Measurements from ENCODE around the gene LNP1. TPM values are rescaled to one million over a fixed set of nuclear protein-coding genes. Genes with fewer than 3 reads are reported as not detected.

LNP1 gene
- total and polyA plus RNA-seq, 2 of the 13 experiments (the other 11 are each of a cell fraction or from before 2014, with no cell fraction given) = 3.6 to 7.0 TPM

DNA sequence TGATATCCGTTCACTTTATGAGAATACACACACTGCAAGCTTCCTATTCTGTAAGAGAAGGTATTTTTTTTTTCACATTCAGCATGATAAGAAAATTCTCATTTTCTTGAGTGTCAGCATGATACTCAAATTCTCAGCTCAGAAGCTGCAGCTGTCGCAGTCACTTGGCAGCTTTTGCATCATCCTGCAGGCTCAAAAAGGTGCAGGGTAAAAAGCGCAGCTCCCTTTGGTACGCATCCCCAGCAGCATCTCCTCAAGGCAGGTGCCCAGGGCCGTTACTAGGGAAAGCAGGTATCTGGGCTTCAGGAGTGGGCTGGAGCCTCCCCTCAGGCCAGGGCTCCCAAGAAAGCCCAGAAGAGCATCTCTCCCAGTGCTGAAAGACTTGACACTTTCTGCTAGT lies 22.3 kb downstream of the LNP1 start (continued):
- TF ChIP-seq, protein P1, sequence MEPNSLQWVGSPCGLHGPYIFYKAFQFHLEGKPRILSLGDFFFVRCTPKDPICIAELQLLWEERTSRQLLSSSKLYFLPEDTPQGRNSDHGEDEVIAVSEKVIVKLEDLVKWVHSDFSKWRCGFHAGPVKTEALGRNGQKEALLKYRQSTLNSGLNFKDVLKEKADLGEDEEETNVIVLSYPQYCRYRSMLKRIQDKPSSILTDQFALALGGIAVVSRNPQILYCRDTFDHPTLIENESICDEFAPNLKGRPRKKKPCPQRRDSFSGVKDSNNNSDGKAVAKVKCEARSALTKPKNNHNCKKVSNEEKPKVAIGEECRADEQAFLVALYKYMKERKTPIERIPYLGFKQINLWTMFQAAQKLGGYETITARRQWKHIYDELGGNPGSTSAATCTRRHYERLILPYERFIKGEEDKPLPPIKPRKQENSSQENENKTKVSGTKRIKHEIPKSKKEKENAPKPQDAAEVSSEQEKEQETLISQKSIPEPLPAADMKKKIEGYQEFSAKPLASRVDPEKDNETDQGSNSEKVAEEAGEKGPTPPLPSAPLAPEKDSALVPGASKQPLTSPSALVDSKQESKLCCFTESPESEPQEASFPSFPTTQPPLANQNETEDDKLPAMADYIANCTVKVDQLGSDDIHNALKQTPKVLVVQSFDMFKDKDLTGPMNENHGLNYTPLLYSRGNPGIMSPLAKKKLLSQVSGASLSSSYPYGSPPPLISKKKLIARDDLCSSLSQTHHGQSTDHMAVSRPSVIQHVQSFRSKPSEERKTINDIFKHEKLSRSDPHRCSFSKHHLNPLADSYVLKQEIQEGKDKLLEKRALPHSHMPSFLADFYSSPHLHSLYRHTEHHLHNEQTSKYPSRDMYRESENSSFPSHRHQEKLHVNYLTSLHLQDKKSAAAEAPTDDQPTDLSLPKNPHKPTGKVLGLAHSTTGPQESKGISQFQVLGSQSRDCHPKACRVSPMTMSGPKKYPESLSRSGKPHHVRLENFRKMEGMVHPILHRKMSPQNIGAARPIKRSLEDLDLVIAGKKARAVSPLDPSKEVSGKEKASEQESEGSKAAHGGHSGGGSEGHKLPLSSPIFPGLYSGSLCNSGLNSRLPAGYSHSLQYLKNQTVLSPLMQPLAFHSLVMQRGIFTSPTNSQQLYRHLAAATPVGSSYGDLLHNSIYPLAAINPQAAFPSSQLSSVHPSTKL (CRISPR knock-in tag; IDR thresholded peaks at IDR 0.05) = no peak
- no peak for TF ChIP-seq ZNF20 (CRISPR knock-in tag; IDR thresholded peaks at IDR 0.05)

DNA sequence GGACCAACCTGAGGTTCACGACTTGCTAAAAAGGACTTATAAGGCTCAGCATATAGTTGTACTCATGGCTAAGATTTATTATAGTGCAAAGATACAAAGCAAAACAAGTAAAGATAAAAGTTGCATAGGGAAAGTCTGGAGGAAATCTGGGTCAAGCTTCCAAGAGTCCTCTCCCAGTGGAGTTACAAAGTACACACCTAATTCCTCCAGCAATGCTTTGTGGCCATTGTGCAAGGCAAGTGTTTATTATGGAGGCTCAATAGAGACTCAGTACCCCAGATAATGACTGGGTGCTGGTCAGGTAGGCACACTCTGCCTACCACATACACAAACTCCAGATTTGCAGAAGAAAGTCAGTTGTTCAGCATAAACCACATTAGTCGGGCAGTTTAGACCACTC lies 22.9 kb downstream of the LNP1 start:
- ChIA-PET POLR2A (interaction anchor here (1.2 to 1.7 kb wide), 2 partner anchors 23 to 90 kb away, joined by 3 to 5 read pairs; partner anchors contain the start of gene LNP1), CTCF (ENCODE audit: low intra/inter-chr PET ratio, low total read pairs) (no interaction called here)
- no TSS peak for BruUV-seq (replicated peaks)
- Histone ChIP-seq H3K36me3 (replicated peaks in 1 of 2; ENCODE audit: control insufficient read depth in 1 of 2, insufficient read depth in 2 of 2, low read length in 2 of 2) (peaks cover 0 to 1% of the 10 kb centered on the region in 2 experiments; a peak in 1 of 5 replicates), H4K20me1 (ENCODE audit: insufficient read depth, low read length) (no peaks in the 10 kb centered on the region), H3K9me3 (ENCODE audit: low read length) (no peaks in the 10 kb centered on the region), H3K4me2 (ENCODE audit: low read depth, low read length) (no peak overlapping the region), H3K9ac (ENCODE audit: insufficient read depth, low read depth, low read length) (no peak overlapping the region), H2AFZ (ENCODE audit: low read length) (no peak overlapping the region), H3K27me3 (ENCODE audit: control insufficient read depth in 1 of 2, insufficient read depth in 2 of 2, low read length in 2 of 2) (no peaks in the 10 kb centered on the region), H3K27ac (ENCODE audit: extremely low read length, insufficient read depth, low read length) (no peak overlapping the region), H3K4me3 (replicated peaks in 1 of 3; ENCODE audit: insufficient read depth in 1 of 3, low read depth in 2 of 3, low read length in 3 of 3) (no peak overlapping the region), H3K4me1 (ENCODE audit: insufficient read depth, low read length) (no peaks in the 10 kb centered on the region; the same call in 1 of the 2 replicates), H3K79me2 (ENCODE audit: insufficient read depth, low read length) (peaks cover 3% of the 10 kb centered on the region)
- DNase-seq (ENCODE audit: low spot score) = no peak
- intact Hi-C loops (cut with micrococcal nuclease; ENCODE audit: unreplicated experiment) (no loop called here), in situ Hi-C loops (cut with HindIII; ENCODE audit: extremely low pct_ligation_motif_present, low pct_unique_long_range_greater_than_20kb) (no loop called here)
- no peak for ATAC-seq
- 100% methylated on average over 2 of the region's 2 CpGs for WGBS (ENCODE audit: low lambda C conversion rate)
- no peak for FAIRE-seq
- TF ChIP-seq NPAS2 (CRISPR knock-in tag; IDR thresholded peaks at IDR 0.05; ENCODE audit: borderline replicate concordance) (no peak), EZH2 (conservative IDR thresholded peaks at IDR 0.05; ENCODE audit: low read depth, low read length) (no peak), IKZF4 (CRISPR knock-in tag; IDR thresholded peaks at IDR 0.05; ENCODE audit: borderline replicate concordance, low read depth, not compliant biosample characterization) (no peak), THYN1 (CRISPR knock-in tag; IDR thresholded peaks at IDR 0.05; ENCODE audit: borderline replicate concordance, low read depth) (no peak), ZNF207 (IDR thresholded peaks at IDR 0.05; ENCODE audit: borderline replicate concordance) (no peak), ZNF841 (CRISPR knock-in tag; IDR thresholded peaks at IDR 0.05; ENCODE audit: borderline replicate concordance) (no peak), ZBTB3 (CRISPR knock-in tag; IDR thresholded peaks at IDR 0.05; ENCODE audit: borderline replicate concordance, low read depth) (no peak), ZSCAN22 (CRISPR knock-in tag; IDR thresholded peaks at IDR 0.05) (no peak), CREM (IDR thresholded peaks at IDR 0.05) (no peak), CREM (CRISPR knock-in tag; IDR thresholded peaks at IDR 0.05) (no peak), ZNF674 (CRISPR knock-in tag; IDR thresholded peaks at IDR 0.05; ENCODE audit: low read depth) (no peak), GABPA (IDR thresholded peaks at IDR 0.05; ENCODE audit: low read depth, low read length) (no peak), GABPA (CRISPR knock-in tag; IDR thresholded peaks at IDR 0.05; ENCODE audit: low read depth) (no peak), KLF11 (CRISPR knock-in tag; IDR thresholded peaks at IDR 0.05) (no peak), RBFOX2 (IDR thresholded peaks at IDR 0.05; ENCODE audit: low read depth, low read length) (no peak)
- TF ChIP-seq, protein P2, sequence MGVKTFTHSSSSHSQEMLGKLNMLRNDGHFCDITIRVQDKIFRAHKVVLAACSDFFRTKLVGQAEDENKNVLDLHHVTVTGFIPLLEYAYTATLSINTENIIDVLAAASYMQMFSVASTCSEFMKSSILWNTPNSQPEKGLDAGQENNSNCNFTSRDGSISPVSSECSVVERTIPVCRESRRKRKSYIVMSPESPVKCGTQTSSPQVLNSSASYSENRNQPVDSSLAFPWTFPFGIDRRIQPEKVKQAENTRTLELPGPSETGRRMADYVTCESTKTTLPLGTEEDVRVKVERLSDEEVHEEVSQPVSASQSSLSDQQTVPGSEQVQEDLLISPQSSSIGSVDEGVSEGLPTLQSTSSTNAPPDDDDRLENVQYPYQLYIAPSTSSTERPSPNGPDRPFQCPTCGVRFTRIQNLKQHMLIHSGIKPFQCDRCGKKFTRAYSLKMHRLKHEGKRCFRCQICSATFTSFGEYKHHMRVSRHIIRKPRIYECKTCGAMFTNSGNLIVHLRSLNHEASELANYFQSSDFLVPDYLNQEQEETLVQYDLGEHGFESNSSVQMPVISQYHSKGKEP (CRISPR knock-in tag; IDR thresholded peaks at IDR 0.05) = no peak
- TF ChIP-seq, protein P3, sequence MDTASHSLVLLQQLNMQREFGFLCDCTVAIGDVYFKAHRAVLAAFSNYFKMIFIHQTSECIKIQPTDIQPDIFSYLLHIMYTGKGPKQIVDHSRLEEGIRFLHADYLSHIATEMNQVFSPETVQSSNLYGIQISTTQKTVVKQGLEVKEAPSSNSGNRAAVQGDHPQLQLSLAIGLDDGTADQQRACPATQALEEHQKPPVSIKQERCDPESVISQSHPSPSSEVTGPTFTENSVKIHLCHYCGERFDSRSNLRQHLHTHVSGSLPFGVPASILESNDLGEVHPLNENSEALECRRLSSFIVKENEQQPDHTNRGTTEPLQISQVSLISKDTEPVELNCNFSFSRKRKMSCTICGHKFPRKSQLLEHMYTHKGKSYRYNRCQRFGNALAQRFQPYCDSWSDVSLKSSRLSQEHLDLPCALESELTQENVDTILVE (CRISPR knock-in tag; IDR thresholded peaks at IDR 0.05) = no peak
